SIG-M5 (cell line): ENCODE data around the gene USP11.

ENCODE experiments used
- DNase-seq: peaks from one replicate; lab custom pipeline; 2025; lab: John Stamatoyannopoulos, UW

The USP11 gene

GRCh38 chrX:47232803-47233332, at the start of gene USP11:
Gene USP11 (plus strand): TSS chrX:47233009. CDS start chrX:47233044, 35 bp downstream.
- no peak for DNase-seq

- DNase-seq: no peak
Observed at GRCh38 chrX:47184486-47184885, 48.3 kb upstream of the USP11 start.

- DNase-seq: no peak
Observed at GRCh38 chrX:47185241-47185640, 47.6 kb upstream of the USP11 start.

GRCh38 chrX:47186096-47186740, 46.6 kb upstream of the USP11 start:
- no peak for DNase-seq

- no peak for DNase-seq
Observed at GRCh38 chrX:47187106-47187677, 45.6 kb upstream of the USP11 start.

GRCh38 chrX:47189906-47190305, 42.9 kb upstream of the USP11 start:
- no peak for DNase-seq

- peak; percentile 60 for DNase-seq
Observed at GRCh38 chrX:47190445-47191269, 42.2 kb upstream of the USP11 start.

- DNase-seq: no peak
Observed at GRCh38 chrX:47191331-47191730, 41.5 kb upstream of the USP11 start.

GRCh38 chrX:47191806-47192401, 40.9 kb upstream of the USP11 start:
- DNase-seq: no peak

- peak; percentile 66 for DNase-seq
Observed at GRCh38 chrX:47193475-47194193, 39.2 kb upstream of the USP11 start, which contains the start of gene UBA1. Gene UBA1 (plus strand): TSS chrX:47193829. CDS start chrX:47198803, 4,974 bp downstream.

GRCh38 chrX:47194194-47194787, 38.5 kb upstream of the USP11 start:
- DNase-seq: no peak

- DNase-seq: no peak
Observed at GRCh38 chrX:47196098-47196497, 36.7 kb upstream of the USP11 start.

- DNase-seq: no peak
Observed at GRCh38 chrX:47197526-47197925, 35.3 kb upstream of the USP11 start.

- DNase-seq: no peak
Observed at GRCh38 chrX:47198026-47198686, 34.7 kb upstream of the USP11 start.

GRCh38 chrX:47198687-47199080, 34.1 kb upstream of the USP11 start:
- DNase-seq: no peak

- DNase-seq: no peak
Observed at GRCh38 chrX:47199286-47199685, 33.5 kb upstream of the USP11 start.

GRCh38 chrX:47200385-47201150, 32.2 kb upstream of the USP11 start:
- DNase-seq: no peak

GRCh38 chrX:47201345-47201944, 31.4 kb upstream of the USP11 start:
- DNase-seq: no peak

- no peak for DNase-seq
Observed at GRCh38 chrX:47202316-47202715, 30.5 kb upstream of the USP11 start.

GRCh38 chrX:47202877-47203276, 29.9 kb upstream of the USP11 start:
- no peak for DNase-seq
